ENCODE measurements around the gene FOXF2. TPM values are rescaled to one million over a fixed set of nuclear protein-coding genes. Genes with fewer than 3 reads are reported as not detected.

Gene FOXF2
- total RNA-seq, 1 donor from 2014 or later = 0.30 TPM

DNA sequence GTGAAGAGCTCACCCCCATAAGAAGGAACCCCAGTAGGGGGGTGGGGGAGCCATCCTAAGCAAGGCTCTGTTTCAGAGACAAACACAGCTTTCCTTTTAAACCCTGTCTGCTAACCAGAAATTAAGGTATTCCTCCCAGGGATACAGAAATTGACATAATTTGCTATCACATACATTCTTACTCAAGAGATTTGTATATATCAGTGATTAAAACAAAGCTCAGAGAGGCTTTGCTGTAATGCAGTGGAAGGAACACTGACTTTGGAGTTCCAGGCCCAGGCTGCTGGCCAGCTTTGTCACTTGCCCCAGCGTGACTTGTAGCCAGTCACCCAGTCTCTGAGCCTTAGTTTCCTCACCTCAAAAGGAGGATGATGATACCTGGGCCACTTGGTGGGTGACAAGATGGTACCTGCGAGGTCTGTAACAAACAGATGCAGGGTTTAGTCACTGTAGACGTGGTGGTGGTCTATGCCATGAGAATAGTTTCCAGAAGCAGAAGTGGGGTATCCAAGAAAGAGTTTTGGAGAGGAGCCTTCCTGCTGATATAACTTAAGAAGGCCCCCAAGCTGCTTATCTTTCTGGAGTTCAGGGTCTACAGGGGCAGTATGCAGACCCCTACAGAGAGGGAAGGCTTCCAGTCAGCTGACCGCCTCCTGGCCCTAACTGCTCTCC lies 3.2 kb upstream of the FOXF2 start:
- intact Hi-C loops (cut with micrococcal nuclease) = no loop called here
- peaks cover 99% of the 10 kb centered on the region for H3K27me3 ChIP-seq (ENCODE audit: low read depth)

DNA sequence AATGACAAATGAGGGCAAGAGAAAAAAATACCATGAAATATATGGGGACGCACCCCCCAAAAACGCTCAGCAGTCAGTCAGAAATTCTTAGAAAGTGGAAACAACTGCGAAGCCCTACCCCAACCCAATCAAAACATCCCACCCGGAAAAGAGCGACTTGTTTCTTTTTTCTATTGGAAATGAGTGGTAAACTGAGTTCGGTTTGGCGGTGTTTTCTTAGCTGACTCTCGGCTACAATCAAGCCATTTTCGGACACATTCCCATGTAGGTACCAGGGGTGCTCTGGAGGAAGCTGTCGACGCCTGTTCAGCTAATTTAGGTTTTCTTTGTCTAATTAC lies 1.9 kb upstream of the FOXF2 start:
- no peaks in the 10 kb centered on the region for H3K9me3 ChIP-seq (replicated peaks)
- intact Hi-C loops (cut with micrococcal nuclease) = no loop called here
- DNase-seq = no peak
- H3K36me3 ChIP-seq = no peaks in the 10 kb centered on the region
- TF ChIP-seq, protein P1, sequence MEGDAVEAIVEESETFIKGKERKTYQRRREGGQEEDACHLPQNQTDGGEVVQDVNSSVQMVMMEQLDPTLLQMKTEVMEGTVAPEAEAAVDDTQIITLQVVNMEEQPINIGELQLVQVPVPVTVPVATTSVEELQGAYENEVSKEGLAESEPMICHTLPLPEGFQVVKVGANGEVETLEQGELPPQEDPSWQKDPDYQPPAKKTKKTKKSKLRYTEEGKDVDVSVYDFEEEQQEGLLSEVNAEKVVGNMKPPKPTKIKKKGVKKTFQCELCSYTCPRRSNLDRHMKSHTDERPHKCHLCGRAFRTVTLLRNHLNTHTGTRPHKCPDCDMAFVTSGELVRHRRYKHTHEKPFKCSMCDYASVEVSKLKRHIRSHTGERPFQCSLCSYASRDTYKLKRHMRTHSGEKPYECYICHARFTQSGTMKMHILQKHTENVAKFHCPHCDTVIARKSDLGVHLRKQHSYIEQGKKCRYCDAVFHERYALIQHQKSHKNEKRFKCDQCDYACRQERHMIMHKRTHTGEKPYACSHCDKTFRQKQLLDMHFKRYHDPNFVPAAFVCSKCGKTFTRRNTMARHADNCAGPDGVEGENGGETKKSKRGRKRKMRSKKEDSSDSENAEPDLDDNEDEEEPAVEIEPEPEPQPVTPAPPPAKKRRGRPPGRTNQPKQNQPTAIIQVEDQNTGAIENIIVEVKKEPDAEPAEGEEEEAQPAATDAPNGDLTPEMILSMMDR (IDR thresholded peaks at IDR 0.05; ENCODE audit: borderline replicate concordance) = no peak
- H3K27me3 ChIP-seq (ENCODE audit: low read depth) = peaks cover 99% of the 10 kb centered on the region
- no peak overlapping the region for H3K4me3 ChIP-seq
- H3K27ac ChIP-seq (replicated peaks) = no peak overlapping the region
- peaks cover 45% of the 10 kb centered on the region for H3K4me1 ChIP-seq

More for the DNA sequence above, 3.2 kb upstream of the FOXF2 start:
- Histone ChIP-seq H3K4me1 (peaks cover 58% of the 10 kb centered on the region), H3K9me3 (replicated peaks) (no peaks in the 10 kb centered on the region), H3K27ac (replicated peaks) (no peak overlapping the region), H3K4me3 (no peak overlapping the region), H3K36me3 (no peaks in the 10 kb centered on the region)
- DNase-seq = no peak
- TF ChIP-seq, protein P1 (IDR thresholded peaks at IDR 0.05; ENCODE audit: borderline replicate concordance) = no peak

DNA sequence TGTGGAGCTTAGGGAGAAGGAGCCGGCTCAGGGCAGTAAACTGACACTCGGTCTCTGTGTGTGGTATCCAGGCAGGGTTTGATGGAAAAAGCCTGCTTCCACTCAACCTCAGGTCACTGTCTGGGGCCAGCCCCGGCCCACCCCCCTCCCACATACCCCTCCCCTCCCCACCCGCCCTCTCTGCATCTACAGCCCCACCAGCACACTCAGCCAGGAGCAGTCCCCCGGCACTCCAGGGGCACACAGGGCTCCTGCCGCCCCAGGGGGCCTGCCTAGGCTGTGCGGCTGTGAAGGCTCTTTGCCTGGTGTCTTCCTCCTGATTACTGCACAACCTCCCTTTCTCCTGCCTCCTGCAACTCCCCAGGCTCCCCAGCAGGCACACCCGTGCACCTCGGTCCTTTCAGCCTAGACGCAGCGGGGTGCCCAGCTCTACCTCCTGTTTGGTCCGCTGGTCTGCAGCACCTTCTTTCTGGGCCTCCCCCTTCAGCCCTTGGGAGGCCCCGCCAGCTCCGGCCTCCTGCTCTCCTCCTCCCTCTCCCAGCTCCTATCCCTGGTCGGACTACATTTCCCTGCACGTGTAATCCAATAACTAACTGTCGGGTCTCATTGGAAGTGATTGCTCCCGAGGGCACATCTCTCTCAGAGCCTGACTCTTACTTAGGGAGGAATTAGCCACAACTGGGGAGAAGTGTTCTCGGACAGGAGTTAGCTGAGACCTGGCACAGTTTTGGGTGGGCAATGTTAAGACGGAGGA lies 1.3 kb upstream of the FOXF2 start:
- Histone ChIP-seq H3K9me3 (replicated peaks) (no peaks in the 10 kb centered on the region), H3K27me3 (ENCODE audit: low read depth) (peaks cover 99% of the 10 kb centered on the region), H3K4me1 (peaks cover 47% of the 10 kb centered on the region), H3K36me3 (no peaks in the 10 kb centered on the region), H3K27ac (replicated peaks) (no peak overlapping the region), H3K4me3 (no peak overlapping the region)
- intact Hi-C loops (cut with micrococcal nuclease) = no loop called here
- TF ChIP-seq, protein P1 (IDR thresholded peaks at IDR 0.05; ENCODE audit: borderline replicate concordance) = no peak
- DNase-seq = no peak

DNA sequence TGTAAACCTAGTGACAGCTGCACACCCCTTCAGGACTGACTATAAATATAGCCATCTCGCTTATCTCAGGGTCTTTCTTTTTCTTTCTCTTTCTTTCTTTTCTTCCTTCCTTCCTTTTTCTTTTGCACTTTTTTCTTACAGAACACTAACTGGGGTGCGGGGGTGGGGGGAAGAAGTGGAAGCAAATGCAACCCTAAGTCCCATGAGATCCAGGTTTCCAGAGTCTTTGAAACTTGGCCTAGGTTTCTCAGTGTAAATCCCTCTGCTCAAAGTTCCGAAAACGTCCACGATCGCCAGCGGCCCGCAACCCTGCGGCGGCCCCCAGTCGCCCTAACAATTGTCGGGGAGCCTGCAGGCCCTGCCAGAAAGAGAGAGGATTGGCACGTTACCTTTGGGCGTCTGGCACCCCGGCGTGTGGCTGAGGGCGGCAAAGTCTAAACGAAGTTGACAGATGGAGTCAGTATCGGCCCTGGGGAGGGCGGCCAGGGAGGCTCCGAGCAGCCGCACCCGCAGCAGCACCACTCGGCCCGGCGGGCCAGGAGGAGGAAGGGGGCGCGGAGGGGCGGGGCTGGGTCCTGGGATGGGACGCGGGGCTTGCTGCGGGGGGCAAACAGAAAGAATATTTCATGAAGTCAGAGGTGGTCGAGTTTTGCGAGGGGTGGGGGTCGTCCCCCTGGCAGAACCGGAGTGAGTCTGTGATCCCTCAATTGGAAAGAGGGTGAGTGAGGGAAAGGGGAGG lies 577 bp upstream of the FOXF2 start:
- H3K27ac ChIP-seq (replicated peaks) = no peak overlapping the region
- H3K4me3 ChIP-seq = peak overlapping the region; percentile 63
- no peak for DNase-seq
- no peaks in the 10 kb centered on the region for H3K36me3 ChIP-seq
- peaks cover 99% of the 10 kb centered on the region for H3K27me3 ChIP-seq (ENCODE audit: low read depth)
- TF ChIP-seq, protein P1 (IDR thresholded peaks at IDR 0.05; ENCODE audit: borderline replicate concordance) = no peak
- no peaks in the 10 kb centered on the region for H3K9me3 ChIP-seq (replicated peaks)
- peaks cover 47% of the 10 kb centered on the region for H3K4me1 ChIP-seq
- intact Hi-C loops (cut with micrococcal nuclease) = no loop called here

DNA sequence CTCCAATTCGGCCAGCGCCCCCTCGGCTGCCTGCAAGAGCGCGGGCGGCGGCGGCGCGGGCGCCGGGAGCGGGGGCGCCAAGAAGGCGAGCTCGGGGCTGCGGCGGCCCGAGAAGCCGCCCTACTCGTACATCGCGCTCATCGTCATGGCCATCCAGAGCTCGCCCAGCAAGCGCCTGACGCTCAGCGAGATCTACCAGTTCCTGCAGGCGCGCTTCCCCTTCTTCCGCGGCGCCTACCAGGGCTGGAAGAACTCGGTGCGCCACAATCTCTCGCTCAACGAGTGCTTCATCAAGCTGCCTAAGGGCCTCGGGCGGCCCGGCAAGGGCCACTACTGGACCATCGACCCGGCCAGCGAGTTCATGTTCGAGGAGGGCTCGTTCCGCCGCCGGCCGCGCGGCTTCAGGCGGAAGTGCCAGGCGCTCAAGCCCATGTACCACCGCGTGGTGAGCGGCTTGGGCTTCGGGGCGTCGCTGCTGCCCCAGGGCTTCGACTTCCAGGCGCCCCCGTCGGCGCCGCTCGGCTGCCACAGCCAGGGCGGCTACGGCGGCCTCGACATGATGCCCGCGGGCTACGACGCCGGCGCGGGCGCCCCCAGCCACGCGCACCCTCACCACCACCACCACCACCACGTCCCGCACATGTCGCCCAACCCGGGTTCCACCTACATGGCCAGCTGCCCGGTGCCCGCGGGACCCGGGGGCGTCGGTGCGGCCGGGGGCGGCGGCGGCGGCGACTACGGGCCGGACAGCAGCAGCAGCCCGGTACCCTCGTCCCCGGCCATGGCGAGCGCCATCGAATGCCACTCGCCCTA lies 963 bp downstream of the FOXF2 start:
- intact Hi-C loops (cut with micrococcal nuclease) = no loop called here
- Histone ChIP-seq H3K27ac (replicated peaks) (no peak overlapping the region), H3K4me1 (peaks cover 42% of the 10 kb centered on the region), H3K27me3 (ENCODE audit: low read depth) (peaks cover 99% of the 10 kb centered on the region), H3K9me3 (replicated peaks) (no peaks in the 10 kb centered on the region), H3K4me3 (peak overlapping the region; percentile 63), H3K36me3 (no peaks in the 10 kb centered on the region)
- no peak for DNase-seq
- TF ChIP-seq, protein P1 (IDR thresholded peaks at IDR 0.05; ENCODE audit: borderline replicate concordance) = no peak
